OCI-LY1 (cell line): ENCODE measurements around the gene EMID1.

Experiments
- H2AFZ ChIP-seq: fragments of 200-600 bp; sonication (generic), shearing (Covaris generic); 2 replicates; pipeline ENCODE4 v1.6.0; 2014; ENCODE audit warnings: antibody characterized with exemption, mild to moderate bottlenecking, low read length
- H3F3A ChIP-seq: fragments of 200-600 bp; sonication (generic), shearing (Covaris generic); 2 replicates; pipeline ENCODE4 v1.6.0; 2014; ENCODE audit warnings: mild to moderate bottlenecking, antibody characterized with exemption, low read length, moderate library complexity; ENCODE audit not compliant: insufficient read depth
- H3K27ac ChIP-seq: fragments of 200-600 bp; sonication (generic); 2 replicates; pipeline ENCODE4 v1.5.1; 2014; ENCODE audit warnings: low read length, mixed run types, mild to moderate bottlenecking, low read depth; ENCODE audit not compliant: poor library complexity, severe bottlenecking
- H3K27me3 ChIP-seq: fragments of 200-600 bp; sonication (generic); 2 replicates; pipeline ENCODE4 v1.6.0; 2014; ENCODE audit warnings: antibody characterized with exemption, mild to moderate bottlenecking, low read length, moderate library complexity; ENCODE audit not compliant: insufficient read depth
- H3K36me3 ChIP-seq: fragments of 200-600 bp; sonication (generic); 2 replicates; pipeline ENCODE4 v1.6.1; 2014; ENCODE audit warnings: mild to moderate bottlenecking, antibody characterized with exemption, low read length, moderate library complexity, mixed read lengths; ENCODE audit not compliant: insufficient read depth
- H3K4me1 ChIP-seq: fragments of 200-600 bp; sonication (generic); 2 replicates; pipeline ENCODE4 v1.5.1; 2014; ENCODE audit warnings: mild to moderate bottlenecking, low read length, moderate library complexity; ENCODE audit not compliant: insufficient read depth, severe bottlenecking
- H3K4me2 ChIP-seq: fragments of 200-600 bp; sonication (generic), shearing (Covaris generic); 2 replicates; pipeline ENCODE4 v1.6.1; 2014; ENCODE audit warnings: low read length
- H3K4me3 ChIP-seq: fragments of 200-600 bp; sonication (generic); 2 replicates; pipeline ENCODE4 v1.5.1; 2014; ENCODE audit warnings: low read length, low read depth, mild to moderate bottlenecking, mixed read lengths; ENCODE audit not compliant: poor library complexity, severe bottlenecking
- H3K79me2 ChIP-seq: fragments of 200-600 bp; shearing (Covaris generic); 2 replicates; pipeline ENCODE4 v1.6.1; 2016; ENCODE audit warnings: mixed run types, low read length, mixed read lengths; ENCODE audit not compliant: insufficient read depth
- H3K9ac ChIP-seq: fragments of 200-600 bp; sonication (generic), shearing (Covaris generic); 2 replicates; pipeline ENCODE4 v1.6.1; 2014; ENCODE audit warnings: mild to moderate bottlenecking, low read length, mixed read lengths
- H3K9me2 ChIP-seq: fragments of 200-600 bp; sonication (generic), shearing (Covaris generic); 2 replicates; pipeline ENCODE4 v1.6.1; 2014; ENCODE audit warnings: low read depth, mild to moderate bottlenecking, low read length, mixed read lengths
- H3K9me3 ChIP-seq: fragments of 200-600 bp; shearing (Covaris generic); 2 replicates; pipeline ENCODE4 v1.6.1; 2014; ENCODE audit warnings: low read length, mixed read lengths
- H4K20me1 ChIP-seq: fragments of 200-600 bp; sonication (generic), shearing (Covaris generic); 2 replicates; pipeline ENCODE4 v1.6.0; 2016; ENCODE audit warnings: mild to moderate bottlenecking, low read length; ENCODE audit not compliant: insufficient read depth
- CTCF ChIP-seq: fragments of 200-600 bp; sonication (generic), shearing (Covaris generic); IDR thresholded peaks from 2 replicates; pipeline ENCODE4 v1.5.1; 2017; ENCODE audit warnings: mild to moderate bottlenecking, antibody characterized with exemption, low read length, moderate library complexity, mixed read lengths
- EZH2 ChIP-seq: fragments of 200-600 bp; sonication (generic), shearing (Covaris generic); IDR thresholded peaks from 2 replicates; pipeline ENCODE4 v1.8.0; 2017; ENCODE audit warnings: borderline replicate concordance, mixed run types, mild to moderate bottlenecking, antibody characterized with exemption, low read length, moderate library complexity, mixed read lengths

EMID1 gene

GRCh38 chr22:29205594-29206371, at the start of gene EMID1:
TSS of gene EMID1 (plus strand) at chr22:29205896. CDS start at chr22:29206039, 143 bp downstream.
- no peaks in the 10 kb centered on the region for H3K36me3 ChIP-seq
- H3K4me3 ChIP-seq: no peak within 1 kb of the TSS
- no peak within 1 kb of the TSS for H3K9ac ChIP-seq
- no peaks in the 10 kb centered on the region for H3K4me1 ChIP-seq
- H4K20me1 ChIP-seq: no peaks in the 10 kb centered on the region
- H3F3A ChIP-seq: no peaks in the 10 kb centered on the region
- no peaks in the 10 kb centered on the region for H3K79me2 ChIP-seq
- no peak within 1 kb of the TSS for H2AFZ ChIP-seq
- TF ChIP-seq EZH2 (no peak), CTCF (no peak)
- H3K9me3 ChIP-seq: no peaks in the 10 kb centered on the region
- H3K27ac ChIP-seq: no peak within 1 kb of the TSS
- H3K27me3 ChIP-seq: 0 out of 2 replicates have a peak, but pooled peaks cover 3% of the 10 kb centered on the region
- no peak within 1 kb of the TSS for H3K4me2 ChIP-seq
- no peaks in the 10 kb centered on the region for H3K9me2 ChIP-seq

DNA sequence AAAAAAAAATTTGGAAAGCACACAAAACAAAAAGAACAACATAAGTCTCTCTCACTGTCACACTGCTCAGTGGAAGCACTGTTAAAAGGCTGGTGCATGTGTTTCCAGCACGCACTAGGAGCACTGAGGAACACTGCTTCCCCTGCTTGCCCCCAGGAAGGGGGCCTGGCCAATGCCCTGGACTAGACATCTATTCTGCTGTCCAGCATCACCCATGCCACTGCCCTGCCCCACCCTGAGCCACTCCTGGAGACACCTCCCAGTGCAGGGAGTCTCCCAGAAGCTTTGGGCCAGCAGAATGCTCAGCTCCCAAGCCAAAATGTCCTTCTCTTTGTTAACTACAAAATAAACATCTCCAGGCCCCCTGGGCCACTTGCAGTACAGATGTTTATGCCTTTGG, 49.7 kb upstream of the EMID1 start:
- no peaks in the 10 kb centered on the region for H3K9me2 ChIP-seq
- H3K4me2 ChIP-seq: no peak overlapping the region
- TF ChIP-seq EZH2 (no peak), CTCF (no peak)
- no peak overlapping the region for H3K4me3 ChIP-seq
- H2AFZ ChIP-seq: no peak overlapping the region
- no peaks in the 10 kb centered on the region for H3K9me3 ChIP-seq
- H3K36me3 ChIP-seq: no peaks in the 10 kb centered on the region
- no peaks in the 10 kb centered on the region for H3K4me1 ChIP-seq
- no peaks in the 10 kb centered on the region for H4K20me1 ChIP-seq
- no peaks in the 10 kb centered on the region for H3K79me2 ChIP-seq
- peaks cover 10% of the 10 kb centered on the region; the same call in 1 of the 2 replicates for H3K27me3 ChIP-seq
- H3F3A ChIP-seq: no peaks in the 10 kb centered on the region
- H3K9ac ChIP-seq: no peak overlapping the region
- H3K27ac ChIP-seq: no peak overlapping the region

DNA sequence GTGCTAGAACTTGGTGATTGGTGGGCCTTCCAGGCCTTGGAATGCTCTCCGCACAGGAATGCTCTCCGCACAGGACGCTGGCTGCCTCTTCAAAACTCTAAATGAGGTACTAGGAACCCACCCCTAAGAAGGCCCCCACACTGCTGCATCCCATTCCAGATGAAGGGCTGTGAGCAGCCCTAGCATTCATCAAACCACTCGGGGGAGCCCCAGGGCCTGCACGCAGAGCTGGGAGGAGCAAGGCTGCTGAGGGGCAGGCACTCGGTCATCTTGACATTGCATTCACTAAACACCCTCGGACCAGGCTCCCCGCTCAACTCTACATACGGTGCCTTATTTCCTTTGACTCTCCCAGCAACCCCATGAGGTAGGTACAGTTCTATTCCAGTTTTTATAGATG, 49.2 kb upstream of the EMID1 start:
- H3K27ac ChIP-seq: no peak overlapping the region
- no peaks in the 10 kb centered on the region for H3K79me2 ChIP-seq
- no peaks in the 10 kb centered on the region for H3K9me3 ChIP-seq
- H3K4me2 ChIP-seq: no peak overlapping the region
- no peak for TF ChIP-seq CTCF
- TF ChIP-seq EZH2: no peak
- H3F3A ChIP-seq: no peaks in the 10 kb centered on the region
- H3K27me3 ChIP-seq: peaks cover 7% of the 10 kb centered on the region; the same call in 1 of the 2 replicates
- H3K9me2 ChIP-seq: no peaks in the 10 kb centered on the region
- H3K4me3 ChIP-seq: no peak overlapping the region
- H4K20me1 ChIP-seq: no peaks in the 10 kb centered on the region
- no peaks in the 10 kb centered on the region for H3K4me1 ChIP-seq
- no peak overlapping the region for H3K9ac ChIP-seq
- no peaks in the 10 kb centered on the region for H3K36me3 ChIP-seq
- no peak overlapping the region for H2AFZ ChIP-seq
